Transverse colon (tissue), 4 donors: ENCODE measurements around the gene ZNF280B.

ENCODE experiments used
- CTCF ChIP-seq, 5 experiments: fragments of 200-600 bp in 3 of 5; fragments of 450-650 bp in 2 of 5; sonication (generic) in 3 of 5; IDR thresholded peaks; 1 replicate in 2 of 5; 2 replicates in 3 of 5; pipeline ENCODE4 v1.5.1; 2016 to 2017; ENCODE audit warnings: antibody characterized with exemption in 5 of 5, inconsistent platforms in 3 of 5, mild to moderate bottlenecking in 2 of 5, moderate library complexity in 1 of 5
- EP300 ChIP-seq: sonication (generic); formaldehyde crosslinking; IDR thresholded peaks from one replicate; pipeline ENCODE4 v1.6.1; 2017; ENCODE audit warnings: antibody characterized with exemption, low read depth
- POLR2A ChIP-seq: fragments of 450-650 bp; IDR thresholded peaks from one replicate; pipeline ENCODE4 v1.6.1; 2016; ENCODE audit warnings: antibody characterized with exemption, mild to moderate bottlenecking, moderate library complexity
- POLR2AphosphoS5 ChIP-seq, 3 donors: sonication (generic); formaldehyde crosslinking; IDR thresholded peaks; one replicate each; pipeline ENCODE4 v1.6.1; 2016; ENCODE audit warnings: antibody characterized with exemption in 3 of 3

- TF ChIP-seq CTCF (IDR thresholded peaks at IDR 0.05), result no peak
- TF ChIP-seq POLR2A, result no peak
- no peak for TF ChIP-seq POLR2AphosphoS5 (IDR thresholded peaks at IDR 0.05)
- TF ChIP-seq EP300, result no peak
Measured at GRCh38 chr22:22479999-22480532, 28.5 kb downstream of the ZNF280B start.
